Measurements from ENCODE around the gene UQCC2. TPM values are rescaled to one million over a fixed set of nuclear protein-coding genes. Genes with fewer than 3 reads are reported as not detected.

The UQCC2 gene
- total RNA-seq, 4 donors from 2014 or later: 14.5 to 29.7 (median 23.4) TPM

GRCh38 chr6:33709605-33710295 is 1.8 kb downstream of the UQCC2 start:
- TF ChIP-seq, protein P1, sequence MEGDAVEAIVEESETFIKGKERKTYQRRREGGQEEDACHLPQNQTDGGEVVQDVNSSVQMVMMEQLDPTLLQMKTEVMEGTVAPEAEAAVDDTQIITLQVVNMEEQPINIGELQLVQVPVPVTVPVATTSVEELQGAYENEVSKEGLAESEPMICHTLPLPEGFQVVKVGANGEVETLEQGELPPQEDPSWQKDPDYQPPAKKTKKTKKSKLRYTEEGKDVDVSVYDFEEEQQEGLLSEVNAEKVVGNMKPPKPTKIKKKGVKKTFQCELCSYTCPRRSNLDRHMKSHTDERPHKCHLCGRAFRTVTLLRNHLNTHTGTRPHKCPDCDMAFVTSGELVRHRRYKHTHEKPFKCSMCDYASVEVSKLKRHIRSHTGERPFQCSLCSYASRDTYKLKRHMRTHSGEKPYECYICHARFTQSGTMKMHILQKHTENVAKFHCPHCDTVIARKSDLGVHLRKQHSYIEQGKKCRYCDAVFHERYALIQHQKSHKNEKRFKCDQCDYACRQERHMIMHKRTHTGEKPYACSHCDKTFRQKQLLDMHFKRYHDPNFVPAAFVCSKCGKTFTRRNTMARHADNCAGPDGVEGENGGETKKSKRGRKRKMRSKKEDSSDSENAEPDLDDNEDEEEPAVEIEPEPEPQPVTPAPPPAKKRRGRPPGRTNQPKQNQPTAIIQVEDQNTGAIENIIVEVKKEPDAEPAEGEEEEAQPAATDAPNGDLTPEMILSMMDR (IDR thresholded peaks at IDR 0.05): no peak
- TF ChIP-seq POLR2A (IDR thresholded peaks at IDR 0.05): no peak
- TF ChIP-seq EP300 (IDR thresholded peaks at IDR 0.05): no peak
- no peaks in the 10 kb centered on the region for H3K27me3 ChIP-seq
- H3K9me3 ChIP-seq: no peaks in the 10 kb centered on the region
- no peak overlapping the region for H3K27ac ChIP-seq
- 86 to 91% methylated on average over 10 of the region's 10 CpGs for WGBS, 2 donors
- DNase-seq (ENCODE audit: low spot score in 2 of 2): no peak
- peaks cover 0 to 26% (median 3%) of the 10 kb centered on the region in 3 donors for H3K36me3 ChIP-seq
- H3K4me1 ChIP-seq: peaks cover 0 to 21% (median 10%) of the 10 kb centered on the region in 4 donors
- H3K4me3 ChIP-seq: no peak overlapping the region

DNA sequence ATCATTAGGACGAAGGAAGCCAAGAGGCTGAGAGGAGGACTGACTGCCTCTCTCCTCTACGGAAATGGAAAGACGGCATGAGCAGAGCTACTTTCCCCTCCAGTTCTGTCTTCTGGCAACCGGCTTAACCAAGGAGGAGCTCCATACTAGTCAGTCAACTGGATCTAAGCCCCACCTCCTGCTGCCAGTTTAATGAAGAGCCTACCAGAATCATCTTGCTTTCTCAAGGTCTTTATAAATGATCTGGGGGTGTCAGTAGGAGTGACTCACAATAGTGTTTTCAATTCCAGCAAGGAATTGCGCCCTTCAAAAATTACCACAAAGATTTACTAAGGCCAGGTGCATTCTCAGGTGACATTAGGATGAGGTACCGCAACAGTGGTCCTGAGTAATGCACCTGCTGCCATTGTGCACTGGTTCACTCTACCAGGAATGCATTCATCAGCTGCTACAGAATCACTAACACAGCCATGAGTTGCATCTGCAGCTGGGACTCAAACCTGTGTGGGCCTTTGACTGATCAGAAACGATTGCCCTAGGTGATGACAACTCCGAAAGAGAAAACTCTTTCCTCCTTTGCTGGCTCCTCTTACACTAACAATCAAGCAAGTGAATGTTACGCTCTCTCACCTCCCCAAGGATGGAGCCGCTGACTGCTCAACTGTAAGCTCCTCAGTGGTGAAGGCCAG is 2.8 kb downstream of the UQCC2 start:
- H3K27ac ChIP-seq: no peak overlapping the region
- no peaks in the 10 kb centered on the region for H3K27me3 ChIP-seq
- no peaks in the 10 kb centered on the region for H3K9me3 ChIP-seq
- 92 to 93% methylated on average over 10 of the region's 10 CpGs for WGBS, 2 donors
- no peak for TF ChIP-seq EP300 (IDR thresholded peaks at IDR 0.05)
- TF ChIP-seq, protein P1 (IDR thresholded peaks at IDR 0.05): no peak
- TF ChIP-seq POLR2A (IDR thresholded peaks at IDR 0.05): no peak
- peaks cover 0 to 33% (median 3%) of the 10 kb centered on the region in 3 donors for H3K36me3 ChIP-seq
- DNase-seq (ENCODE audit: low spot score in 2 of 2): no peak
- peaks cover 0 to 21% (median 10%) of the 10 kb centered on the region in 4 donors for H3K4me1 ChIP-seq
- H3K4me3 ChIP-seq: no peak overlapping the region

GRCh38 chr6:33707771-33708170 is 3.7 kb downstream of the UQCC2 start:
- H3K36me3 ChIP-seq: peaks cover 0 to 33% (median 3%) of the 10 kb centered on the region in 3 donors
- DNase-seq (ENCODE audit: low spot score in 2 of 2): no peak
- no peaks in the 10 kb centered on the region for H3K27me3 ChIP-seq
- H3K27ac ChIP-seq: no peak overlapping the region
- no peak overlapping the region for H3K4me3 ChIP-seq
- H3K4me1 ChIP-seq: peaks cover 0 to 21% (median 10%) of the 10 kb centered on the region in 4 donors
- TF ChIP-seq EP300 (IDR thresholded peaks at IDR 0.05) (no peak), POLR2A (IDR thresholded peaks at IDR 0.05) (no peak)
- TF ChIP-seq, protein P1 (IDR thresholded peaks at IDR 0.05): no peak
- H3K9me3 ChIP-seq: no peaks in the 10 kb centered on the region
- WGBS, 2 donors: 78 to 82% methylated on average over 5 of the region's 5 CpGs

- no peak overlapping the region for H3K27ac ChIP-seq
- peaks cover 0 to 30% (median 11%) of the 10 kb centered on the region in 4 donors for H3K4me1 ChIP-seq
- peaks cover 0 to 33% (median 3%) of the 10 kb centered on the region in 3 donors for H3K36me3 ChIP-seq
- H3K9me3 ChIP-seq: no peaks in the 10 kb centered on the region
- WGBS, 2 donors: 77 to 79% methylated on average over 15 to 16 of the region's 16 CpGs
- H3K4me3 ChIP-seq: no peak overlapping the region
- no peak for DNase-seq (ENCODE audit: low spot score in 2 of 2)
- H3K27me3 ChIP-seq: no peaks in the 10 kb centered on the region
- no peak for TF ChIP-seq EP300 (IDR thresholded peaks at IDR 0.05)
- no peak for TF ChIP-seq POLR2A (IDR thresholded peaks at IDR 0.05)
- TF ChIP-seq, protein P1 (IDR thresholded peaks at IDR 0.05): no peak
These were observed 5.4 kb downstream of the UQCC2 start for GRCh38 chr6:33705955-33706725.
